ENCODE measurements around the gene SHISA5. TPM values are rescaled to one million over a fixed set of nuclear protein-coding genes. Genes with fewer than 3 reads are reported as not detected.

The SHISA5 gene
- total and polyA plus RNA-seq, 2 of the 4 experiments (the other 2 are of a cell fraction) = 82.3 to 162 TPM

DNA sequence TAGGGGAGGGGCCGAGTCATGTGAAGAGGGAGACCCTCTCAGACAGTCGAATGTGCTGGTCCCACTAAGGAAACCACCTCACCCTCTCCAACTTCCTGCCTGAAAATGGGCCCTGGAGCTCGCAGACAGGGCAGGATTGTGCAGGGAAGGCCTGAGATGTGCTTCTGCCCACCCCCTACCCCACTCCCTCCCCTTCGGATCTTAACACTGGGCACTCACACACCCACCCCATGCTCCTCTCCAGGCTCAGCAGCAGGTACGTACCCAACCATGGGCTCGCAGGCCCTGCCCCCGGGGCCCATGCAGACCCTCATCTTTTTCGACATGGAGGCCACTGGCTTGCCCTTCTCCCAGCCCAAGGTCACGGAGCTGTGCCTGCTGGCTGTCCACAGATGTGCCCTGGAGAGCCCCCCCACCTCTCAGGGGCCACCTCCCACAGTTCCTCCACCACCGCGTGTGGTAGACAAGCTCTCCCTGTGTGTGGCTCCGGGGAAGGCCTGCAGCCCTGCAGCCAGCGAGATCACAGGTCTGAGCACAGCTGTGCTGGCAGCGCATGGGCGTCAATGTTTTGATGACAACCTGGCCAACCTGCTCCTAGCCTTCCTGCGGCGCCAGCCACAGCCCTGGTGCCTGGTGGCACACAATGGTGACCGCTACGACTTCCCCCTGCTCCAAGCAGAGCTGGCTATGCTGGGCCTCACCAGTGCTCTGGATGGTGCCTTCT lies 37.4 kb downstream of the SHISA5 start:
- peak overlapping the region; percentile 92 for H3K27ac ChIP-seq (ENCODE audit: insufficient read depth, low read length)
- H3K9ac ChIP-seq (ENCODE audit: low read depth, low read length) = peak overlapping the region; percentile 84
- peak overlapping the region; percentile 79 for H3K56ac ChIP-seq (ENCODE audit: extremely low read depth, insufficient read depth, low read length)
- H3K36me3 ChIP-seq (ENCODE audit: control insufficient read depth, insufficient read depth, low read length) = peaks cover 34% of the 10 kb centered on the region
- H2BK20ac ChIP-seq (ENCODE audit: low read depth, low read length) = no peak overlapping the region
- no peaks in the 10 kb centered on the region for H3K27me3 ChIP-seq (ENCODE audit: control insufficient read depth, insufficient read depth, low read length)
- ChIA-PET POLR2A (ENCODE audit: unreplicated experiment) (no interaction called here), CTCF (interaction anchor here (0.6 kb wide), 1 partner anchor 39 kb away, joined by 3 read pairs; no protein-coding TSS in a partner anchor)
- H2AFZ ChIP-seq (replicated peaks; ENCODE audit: low read length, poor library complexity) = peak overlapping the region; percentile 93
- no TSS peak for BruUV-seq (replicated peaks)
- whole genome bisulfite sequencing, 2 experiments (ENCODE audit: extremely low coverage in 2 of 2, insufficient read length in 1 of 2) = 64% methylated on average over 14 of the region's 19 CpGs; no CpG with 5 or more reads in 1 of the 2 experiments
- H3K9me3 ChIP-seq (ENCODE audit: control insufficient read depth, insufficient read depth, low read length) = no peaks in the 10 kb centered on the region
- H3K23ac ChIP-seq (ENCODE audit: low read depth, low read length) = peak overlapping the region; percentile 66
- H3K4ac ChIP-seq (ENCODE audit: low read depth, low read length) = peak overlapping the region; percentile 96
- H2BK5ac ChIP-seq (ENCODE audit: low read depth, low read length, poor library complexity, severe bottlenecking) = peak overlapping the region; percentile 98
- peak overlapping the region; percentile 10; the same call in 1 of the 2 replicates for H3K18ac ChIP-seq (ENCODE audit: low read depth, low read length)
- peak overlapping the region; percentile 71 for H4K5ac ChIP-seq (ENCODE audit: low read depth, low read length)
- ATAC-seq (ENCODE audit: low read depth) (peak; percentile 2), DNase-seq (no peak)
- peak overlapping the region; percentile 94 for H3K14ac ChIP-seq (replicated peaks; ENCODE audit: low read depth, low read length)
- H3K4me1 ChIP-seq (ENCODE audit: control insufficient read depth, insufficient read depth, low read length) = peaks cover 19% of the 10 kb centered on the region
- peak overlapping the region; percentile 91 for H3K4me2 ChIP-seq (ENCODE audit: low read depth, low read length)
- H4K20me1 ChIP-seq (ENCODE audit: insufficient read depth, low read length) = no peaks in the 10 kb centered on the region; the same call in 1 of the 2 replicates
- H2AK9ac ChIP-seq (replicated peaks; ENCODE audit: low read depth, low read length, poor library complexity) = peak overlapping the region; percentile 100
- intact Hi-C loops (cut with micrococcal nuclease) = loop anchor here (5.0 kb wide), 1 partner anchor 221 kb away; the partner anchor contains the start of gene NCKIPSD
- dilution Hi-C loops (cut with HindIII; ENCODE audit: low sequenced_read_pairs, unreplicated experiment) = no loop called here
- H3K4me3 ChIP-seq (ENCODE audit: insufficient read depth, low read depth, low read length) = peak overlapping the region; percentile 52
- H4K8ac ChIP-seq (ENCODE audit: low read depth in 2 of 2, low read length in 2 of 2) = peak overlapping the region; percentile 68 to 97
- in situ Hi-C loops (cut with MboI; ENCODE audit: low sequenced_read_pairs) = loop anchor here (5.0 to 10.0 kb wide), 2 partner anchors 91 to 198 kb away; partner anchors contain the start of genes CELSR3 and PFKFB4
- peaks cover 0 to 52% of the 10 kb centered on the region in 2 experiments; a peak in 3 of 4 replicates for H3K79me1 ChIP-seq (ENCODE audit: low read depth in 1 of 2, low read length in 2 of 2)
- H2BK120ac ChIP-seq (ENCODE audit: low read depth, low read length) = peak overlapping the region; percentile 75
- peaks cover 8% of the 10 kb centered on the region; the same call in 1 of the 2 replicates for H3K9me1 ChIP-seq (ENCODE audit: insufficient read depth, low read length)
- H2BK15ac ChIP-seq (ENCODE audit: low read depth, low read length) = peak overlapping the region; percentile 53; the same call in 1 of the 3 replicates
- H2AK5ac ChIP-seq (ENCODE audit: low read depth, low read length) = peak overlapping the region; percentile 93
- peak overlapping the region; percentile 99 for H4K91ac ChIP-seq (ENCODE audit: insufficient read depth, low read depth, low read length)
- TF ChIP-seq SMC3 (IDR thresholded peaks at IDR 0.05; ENCODE audit: low read depth, low read length) (no peak), CEBPB (IDR thresholded peaks at IDR 0.05; ENCODE audit: low read depth, low read length) (no peak), FOS (IDR thresholded peaks at IDR 0.05; ENCODE audit: low read depth, low read length) (no peak), POLR2A (IDR thresholded peaks at IDR 0.05; ENCODE audit: low read depth, low read length) (no peak), RAD21 (IDR thresholded peaks at IDR 0.05; ENCODE audit: low read length) (no peak), MAZ (IDR thresholded peaks at IDR 0.05; ENCODE audit: borderline replicate concordance, low read depth, low read length) (no peak), RFX5 (IDR thresholded peaks at IDR 0.05; ENCODE audit: low read depth, low read length) (no peak), MXI1 (IDR thresholded peaks at IDR 0.05; ENCODE audit: borderline replicate concordance, low read depth, low read length) (no peak), MAFK (IDR thresholded peaks at IDR 0.05; ENCODE audit: low read depth, low read length) (no peak), BHLHE40 (IDR thresholded peaks at IDR 0.05; ENCODE audit: low read depth, low read length) (no peak), CHD1 (IDR thresholded peaks at IDR 0.05; ENCODE audit: low read depth, low read length) (no peak)
- TF ChIP-seq, protein P1, sequence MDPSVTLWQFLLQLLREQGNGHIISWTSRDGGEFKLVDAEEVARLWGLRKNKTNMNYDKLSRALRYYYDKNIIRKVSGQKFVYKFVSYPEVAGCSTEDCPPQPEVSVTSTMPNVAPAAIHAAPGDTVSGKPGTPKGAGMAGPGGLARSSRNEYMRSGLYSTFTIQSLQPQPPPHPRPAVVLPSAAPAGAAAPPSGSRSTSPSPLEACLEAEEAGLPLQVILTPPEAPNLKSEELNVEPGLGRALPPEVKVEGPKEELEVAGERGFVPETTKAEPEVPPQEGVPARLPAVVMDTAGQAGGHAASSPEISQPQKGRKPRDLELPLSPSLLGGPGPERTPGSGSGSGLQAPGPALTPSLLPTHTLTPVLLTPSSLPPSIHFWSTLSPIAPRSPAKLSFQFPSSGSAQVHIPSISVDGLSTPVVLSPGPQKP (IDR thresholded peaks at IDR 0.05; ENCODE audit: borderline replicate concordance, low read depth, low read length) = no peak
- TF ChIP-seq, protein P2, sequence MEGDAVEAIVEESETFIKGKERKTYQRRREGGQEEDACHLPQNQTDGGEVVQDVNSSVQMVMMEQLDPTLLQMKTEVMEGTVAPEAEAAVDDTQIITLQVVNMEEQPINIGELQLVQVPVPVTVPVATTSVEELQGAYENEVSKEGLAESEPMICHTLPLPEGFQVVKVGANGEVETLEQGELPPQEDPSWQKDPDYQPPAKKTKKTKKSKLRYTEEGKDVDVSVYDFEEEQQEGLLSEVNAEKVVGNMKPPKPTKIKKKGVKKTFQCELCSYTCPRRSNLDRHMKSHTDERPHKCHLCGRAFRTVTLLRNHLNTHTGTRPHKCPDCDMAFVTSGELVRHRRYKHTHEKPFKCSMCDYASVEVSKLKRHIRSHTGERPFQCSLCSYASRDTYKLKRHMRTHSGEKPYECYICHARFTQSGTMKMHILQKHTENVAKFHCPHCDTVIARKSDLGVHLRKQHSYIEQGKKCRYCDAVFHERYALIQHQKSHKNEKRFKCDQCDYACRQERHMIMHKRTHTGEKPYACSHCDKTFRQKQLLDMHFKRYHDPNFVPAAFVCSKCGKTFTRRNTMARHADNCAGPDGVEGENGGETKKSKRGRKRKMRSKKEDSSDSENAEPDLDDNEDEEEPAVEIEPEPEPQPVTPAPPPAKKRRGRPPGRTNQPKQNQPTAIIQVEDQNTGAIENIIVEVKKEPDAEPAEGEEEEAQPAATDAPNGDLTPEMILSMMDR (conservative IDR thresholded peaks at IDR 0.05; ENCODE audit: low read depth, low read length) = no peak
- TF ChIP-seq, protein P3, sequence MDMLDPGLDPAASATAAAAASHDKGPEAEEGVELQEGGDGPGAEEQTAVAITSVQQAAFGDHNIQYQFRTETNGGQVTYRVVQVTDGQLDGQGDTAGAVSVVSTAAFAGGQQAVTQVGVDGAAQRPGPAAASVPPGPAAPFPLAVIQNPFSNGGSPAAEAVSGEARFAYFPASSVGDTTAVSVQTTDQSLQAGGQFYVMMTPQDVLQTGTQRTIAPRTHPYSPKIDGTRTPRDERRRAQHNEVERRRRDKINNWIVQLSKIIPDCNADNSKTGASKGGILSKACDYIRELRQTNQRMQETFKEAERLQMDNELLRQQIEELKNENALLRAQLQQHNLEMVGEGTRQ (IDR thresholded peaks at IDR 0.05; ENCODE audit: low read depth, low read length) = no peak
